Activated CD4-positive, alpha-beta T cell treated with anti-CD3 and anti-CD28 coated beads, Interleukin-2, amount 50 U/mL, for 4 hours (primary cell): Measurements from ENCODE around the gene TRMT2B.
"Not testable (repeated sequence)": the region's sequence is repeated elsewhere in the genome, so short reads cannot be mapped to it uniquely, and the experiment has no call there.

ENCODE experiments used
- DNase-seq, 2 experiments: peaks; one replicate each; pipeline ENCODE4 v3.0.0-alpha.2; 2020

TRMT2B gene

DNA sequence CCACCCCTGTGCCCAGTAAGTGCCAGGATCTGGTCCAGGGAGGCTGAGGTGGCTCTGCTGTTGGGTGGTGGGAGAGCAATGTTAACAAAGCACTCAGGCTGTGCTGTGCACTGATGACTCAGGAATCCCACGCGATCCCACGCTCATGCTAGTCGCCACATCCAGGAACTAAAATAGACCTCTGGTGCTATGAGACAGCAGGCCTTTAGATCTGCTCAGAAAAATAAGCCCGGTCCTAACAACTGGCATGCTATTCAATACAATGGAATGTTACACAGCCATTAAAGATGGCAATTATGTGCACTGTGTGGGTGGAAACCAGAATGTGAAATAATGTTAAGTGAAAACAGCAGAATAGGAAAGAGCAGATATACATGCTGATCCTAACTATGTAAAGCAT, 56.4 kb downstream of the TRMT2B start:
- peak; percentile 1 to 2 for DNase-seq

DNA sequence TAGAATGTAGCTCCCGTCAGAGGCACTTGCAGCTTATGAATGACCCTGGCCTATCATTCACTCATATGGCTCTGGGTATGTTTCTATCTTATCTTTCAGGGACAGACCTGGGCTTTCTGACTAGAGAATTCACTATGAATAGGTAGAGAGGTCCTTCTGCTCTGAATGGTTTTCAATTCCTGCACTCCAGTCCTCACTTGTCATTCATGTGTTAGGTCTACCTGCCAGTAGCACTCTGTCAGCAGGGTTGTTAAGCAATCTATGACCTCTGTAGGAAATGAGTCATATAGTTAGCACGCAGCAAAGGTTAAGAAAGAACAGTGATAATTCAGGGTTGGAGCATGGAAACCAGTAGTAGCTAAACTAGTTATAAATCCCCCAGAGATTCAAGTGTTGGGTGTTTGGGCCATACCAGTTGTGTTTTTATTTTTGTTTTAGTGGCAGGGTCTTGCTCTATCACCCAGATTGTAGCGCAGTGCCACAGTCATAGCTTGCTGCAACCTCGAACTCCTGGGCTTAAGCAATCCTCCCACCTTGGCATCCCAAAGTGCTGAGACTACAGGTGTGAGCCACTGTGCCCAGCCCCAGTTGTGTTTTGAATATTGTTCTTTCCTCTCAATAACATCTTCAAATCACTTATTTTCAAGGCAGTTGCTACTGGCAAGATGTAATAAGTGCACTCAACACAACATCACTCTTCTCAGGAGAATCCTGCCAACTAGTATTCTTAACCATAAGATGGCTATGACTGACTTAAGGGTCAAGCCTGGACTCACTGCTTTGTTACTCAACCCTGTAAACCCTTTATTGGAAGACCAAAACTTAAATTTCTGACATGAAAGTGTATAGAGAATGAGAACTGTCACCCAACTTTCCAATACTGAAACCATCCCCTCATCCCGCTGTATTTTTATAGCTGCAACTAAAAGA, 57.3 kb downstream of the TRMT2B start:
- no peak for DNase-seq

- no peak for DNase-seq
Observed at GRCh38 chrX:100990139-100990538, 61.8 kb downstream of the TRMT2B start.

- DNase-seq: no peak
Observed at GRCh38 chrX:100984818-100985217, 67.1 kb downstream of the TRMT2B start.

GRCh38 chrX:100981498-100981845, 70.4 kb downstream of the TRMT2B start:
- DNase-seq: not testable (repeated sequence)

- DNase-seq: no peak
Observed at GRCh38 chrX:100980608-100981497, 71.1 kb downstream of the TRMT2B start.

DNA sequence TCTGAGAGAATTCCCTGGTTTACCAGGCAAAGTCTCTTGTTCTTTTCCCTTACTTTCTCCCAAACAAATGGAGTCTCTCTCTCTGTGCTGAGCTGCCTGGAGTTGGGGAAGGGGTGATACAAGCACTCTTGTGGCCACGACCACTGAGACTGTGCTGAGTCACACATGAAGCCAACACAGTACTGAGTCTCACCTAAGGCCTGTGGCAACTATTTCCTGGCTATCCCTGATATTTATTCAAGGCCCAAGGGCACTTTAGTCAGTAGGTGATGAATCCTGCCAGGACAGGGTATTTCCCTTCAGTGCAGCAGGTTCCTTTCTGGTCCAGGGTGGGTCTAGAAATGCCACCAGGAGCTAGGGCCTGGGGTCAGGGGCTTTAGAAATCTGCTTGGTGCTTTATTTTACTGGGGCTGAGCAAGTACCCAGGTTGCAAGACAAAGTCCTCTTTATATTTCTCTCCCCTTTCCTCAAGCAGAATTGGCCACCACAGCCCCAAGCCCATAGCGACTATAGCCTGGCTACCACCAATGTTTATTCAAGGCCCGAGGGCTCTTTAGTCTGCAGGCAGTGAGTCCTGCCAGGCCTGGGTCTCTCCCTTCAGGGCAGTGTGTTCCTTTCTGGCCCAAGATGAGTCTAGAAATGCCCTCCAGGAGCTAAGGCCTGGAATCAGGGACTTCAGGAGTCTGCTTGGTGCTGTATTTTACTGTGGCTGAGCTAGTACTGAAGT, 71.9 kb downstream of the TRMT2B start:
- no peak for DNase-seq

- no peak for DNase-seq
Observed at GRCh38 chrX:100976211-100976610, 75.7 kb downstream of the TRMT2B start.

- no peak for DNase-seq
Observed at GRCh38 chrX:100975212-100975611, 76.7 kb downstream of the TRMT2B start.

- no peak for DNase-seq
Observed at GRCh38 chrX:100973411-100973810, 78.5 kb downstream of the TRMT2B start.

GRCh38 chrX:100969936-100970335, 82.0 kb downstream of the TRMT2B start:
- DNase-seq: no peak

GRCh38 chrX:100969408-100969807, 82.5 kb downstream of the TRMT2B start, which contains the start of gene ARL13A:
ARL13A (plus strand) TSS chrX:100969708; CDS start chrX:100973690, 3,982 bp downstream.
- no peak for DNase-seq

- DNase-seq: no peak
Observed at GRCh38 chrX:100964362-100964761, 87.5 kb downstream of the TRMT2B start.

GRCh38 chrX:100962811-100963210, 89.1 kb downstream of the TRMT2B start:
- no peak for DNase-seq
